Measurements from ENCODE around the gene KCNA10. TPM values are rescaled to one million over a fixed set of nuclear protein-coding genes. Genes with fewer than 3 reads are reported as not detected.

The KCNA10 gene
- total and polyA plus RNA-seq, 2 experiments from 2014 or later: not detected

GRCh38 chr1:110544753-110545152 is 25.8 kb upstream of the KCNA10 start:
- Histone ChIP-seq H3K4me2 (no peak overlapping the region), H3K27me3 (ENCODE audit: insufficient read depth) (no peaks in the 10 kb centered on the region), H3K36me3 (ENCODE audit: insufficient read depth) (no peaks in the 10 kb centered on the region), H3K4me3 (no peak overlapping the region), H2AFZ (no peak overlapping the region), H3F3A (replicated peaks; ENCODE audit: low read depth) (no peaks in the 10 kb centered on the region), H3K9me2 (ENCODE audit: insufficient read depth) (no peaks in the 10 kb centered on the region), H3K4me1 (ENCODE audit: insufficient read depth) (no peaks in the 10 kb centered on the region), H4K20me1 (replicated peaks; ENCODE audit: insufficient read depth) (0 out of 2 replicates have a peak, but pooled peaks cover 4% of the 10 kb centered on the region), H3K79me2 (replicated peaks; ENCODE audit: insufficient read depth) (no peaks in the 10 kb centered on the region), H3K27ac (ENCODE audit: low read depth) (no peak overlapping the region)
- DNase-seq (ENCODE audit: low spot score) (no peak), ATAC-seq (no peak)
- Mint-ChIP-seq H3K9me3 (no peaks in the 10 kb centered on the region), H3K27ac (no peak overlapping the region), H3K4me1 (no peaks in the 10 kb centered on the region), H3K27me3 (ENCODE audit: insufficient read depth, low read depth, poor library complexity) (no peaks in the 10 kb centered on the region), H3K4me3 (no peak overlapping the region), H3K36me3 (ENCODE audit: low read depth) (no peaks in the 10 kb centered on the region)
- TF ChIP-seq ETS1 (IDR thresholded peaks at IDR 0.05): no peak
- no peak for TF ChIP-seq EZH2phosphoT487 (IDR thresholded peaks at IDR 0.05; ENCODE audit: unreplicated experiment)
- TF ChIP-seq EZH2 (IDR thresholded peaks at IDR 0.05; ENCODE audit: low read depth, unreplicated experiment): no peak
- TF ChIP-seq CTCF (conservative IDR thresholded peaks at IDR 0.05; ENCODE audit: low read depth in 2 of 2): no peak
- no peak for TF ChIP-seq CREB1 (CRISPR knock-in tag; IDR thresholded peaks at IDR 0.05; ENCODE audit: low read depth)
- TF ChIP-seq, protein P1, sequence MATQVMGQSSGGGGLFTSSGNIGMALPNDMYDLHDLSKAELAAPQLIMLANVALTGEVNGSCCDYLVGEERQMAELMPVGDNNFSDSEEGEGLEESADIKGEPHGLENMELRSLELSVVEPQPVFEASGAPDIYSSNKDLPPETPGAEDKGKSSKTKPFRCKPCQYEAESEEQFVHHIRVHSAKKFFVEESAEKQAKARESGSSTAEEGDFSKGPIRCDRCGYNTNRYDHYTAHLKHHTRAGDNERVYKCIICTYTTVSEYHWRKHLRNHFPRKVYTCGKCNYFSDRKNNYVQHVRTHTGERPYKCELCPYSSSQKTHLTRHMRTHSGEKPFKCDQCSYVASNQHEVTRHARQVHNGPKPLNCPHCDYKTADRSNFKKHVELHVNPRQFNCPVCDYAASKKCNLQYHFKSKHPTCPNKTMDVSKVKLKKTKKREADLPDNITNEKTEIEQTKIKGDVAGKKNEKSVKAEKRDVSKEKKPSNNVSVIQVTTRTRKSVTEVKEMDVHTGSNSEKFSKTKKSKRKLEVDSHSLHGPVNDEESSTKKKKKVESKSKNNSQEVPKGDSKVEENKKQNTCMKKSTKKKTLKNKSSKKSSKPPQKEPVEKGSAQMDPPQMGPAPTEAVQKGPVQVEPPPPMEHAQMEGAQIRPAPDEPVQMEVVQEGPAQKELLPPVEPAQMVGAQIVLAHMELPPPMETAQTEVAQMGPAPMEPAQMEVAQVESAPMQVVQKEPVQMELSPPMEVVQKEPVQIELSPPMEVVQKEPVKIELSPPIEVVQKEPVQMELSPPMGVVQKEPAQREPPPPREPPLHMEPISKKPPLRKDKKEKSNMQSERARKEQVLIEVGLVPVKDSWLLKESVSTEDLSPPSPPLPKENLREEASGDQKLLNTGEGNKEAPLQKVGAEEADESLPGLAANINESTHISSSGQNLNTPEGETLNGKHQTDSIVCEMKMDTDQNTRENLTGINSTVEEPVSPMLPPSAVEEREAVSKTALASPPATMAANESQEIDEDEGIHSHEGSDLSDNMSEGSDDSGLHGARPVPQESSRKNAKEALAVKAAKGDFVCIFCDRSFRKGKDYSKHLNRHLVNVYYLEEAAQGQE (IDR thresholded peaks at IDR 0.05; ENCODE audit: unreplicated experiment): no peak
- TF ChIP-seq STAT1 (IDR thresholded peaks at IDR 0.05; ENCODE audit: unreplicated experiment): no peak
- no peak for TF ChIP-seq ZNF331 (CRISPR knock-in tag; IDR thresholded peaks at IDR 0.05; ENCODE audit: low read depth)

- H2AFZ ChIP-seq: no peak overlapping the region
- H3K4me1 ChIP-seq (ENCODE audit: insufficient read depth): no peaks in the 10 kb centered on the region
- no peaks in the 10 kb centered on the region for H3K79me2 ChIP-seq (replicated peaks; ENCODE audit: insufficient read depth)
- no peak overlapping the region for H3K27ac ChIP-seq (ENCODE audit: low read depth)
- TF ChIP-seq, protein P1 (IDR thresholded peaks at IDR 0.05; ENCODE audit: unreplicated experiment): peak; percentile 80
- TF ChIP-seq CREB1 (CRISPR knock-in tag; IDR thresholded peaks at IDR 0.05; ENCODE audit: low read depth): no peak
- Mint-ChIP-seq H3K4me1 (no peaks in the 10 kb centered on the region), H3K9me3 (no peaks in the 10 kb centered on the region), H3K27me3 (ENCODE audit: insufficient read depth, low read depth, poor library complexity) (no peaks in the 10 kb centered on the region), H3K27ac (no peak overlapping the region), H3K4me3 (no peak overlapping the region), H3K36me3 (ENCODE audit: low read depth) (no peaks in the 10 kb centered on the region)
- ATAC-seq: no peak
- no peaks in the 10 kb centered on the region for H3K27me3 ChIP-seq (ENCODE audit: insufficient read depth)
- no peak overlapping the region for H3K4me2 ChIP-seq
- 0 out of 2 replicates have a peak, but pooled peaks cover 4% of the 10 kb centered on the region for H4K20me1 ChIP-seq (replicated peaks; ENCODE audit: insufficient read depth)
- H3K4me3 ChIP-seq: no peak overlapping the region
- DNase-seq (ENCODE audit: low spot score): peak; percentile 51
- H3K9me2 ChIP-seq (ENCODE audit: insufficient read depth): no peaks in the 10 kb centered on the region
- no peaks in the 10 kb centered on the region for H3K36me3 ChIP-seq (ENCODE audit: insufficient read depth)
- no peaks in the 10 kb centered on the region for H3F3A ChIP-seq (replicated peaks; ENCODE audit: low read depth)
Measured at GRCh38 chr1:110542725-110543124, 23.8 kb upstream of the KCNA10 start.
